NCI-H187 (cell line): ENCODE results near the gene KSR2.
"Not testable (repeated sequence)": the region's sequence is repeated elsewhere in the genome, so short reads cannot be mapped to it uniquely, and the experiment has no call there.

Source experiments
- DNase-seq, 2 experiments: peaks; one replicate each; lab custom pipeline; 2025; lab: John Stamatoyannopoulos, UW

The KSR2 gene

GRCh38 chr12:117890644-117891043 is 78.1 kb downstream of the KSR2 start:
- no peak for DNase-seq

- DNase-seq: no peak
These were observed 78.7 kb downstream of the KSR2 start for GRCh38 chr12:117890137-117890536.

- no peak for DNase-seq
These were observed 79.7 kb downstream of the KSR2 start for GRCh38 chr12:117889098-117889497.

GRCh38 chr12:117885211-117885610 is 83.6 kb downstream of the KSR2 start:
- no peak for DNase-seq

- no peak for DNase-seq
These were observed 84.6 kb downstream of the KSR2 start for GRCh38 chr12:117884161-117884560.

- no peak for DNase-seq
These were observed 86.1 kb downstream of the KSR2 start for GRCh38 chr12:117882603-117883184.

GRCh38 chr12:117882181-117882580 is 86.6 kb downstream of the KSR2 start:
- DNase-seq: no peak

- no peak for DNase-seq
These were observed 87.3 kb downstream of the KSR2 start for GRCh38 chr12:117881517-117881916.

GRCh38 chr12:117878605-117879004 is 90.2 kb downstream of the KSR2 start:
- no peak for DNase-seq

- no peak for DNase-seq
These were observed 92.4 kb downstream of the KSR2 start for GRCh38 chr12:117876436-117876816.

- peak; percentile 81 to 88 for DNase-seq
These were observed 92.9 kb downstream of the KSR2 start for GRCh38 chr12:117875744-117876435.

- DNase-seq: peak; percentile 49 to 78
These were observed 93.9 kb downstream of the KSR2 start for GRCh38 chr12:117874842-117875434.

- not testable (repeated sequence) for DNase-seq
These were observed 94.6 kb downstream of the KSR2 start for GRCh38 chr12:117874198-117874597.

GRCh38 chr12:117872546-117873169 is 96.1 kb downstream of the KSR2 start:
- no peak for DNase-seq

- no peak for DNase-seq
These were observed 99.2 kb downstream of the KSR2 start for GRCh38 chr12:117869551-117869950.

GRCh38 chr12:117867348-117867747 is 101.4 kb downstream of the KSR2 start:
- no peak for DNase-seq

GRCh38 chr12:117865505-117865904 is 103.3 kb downstream of the KSR2 start:
- DNase-seq: no peak

GRCh38 chr12:117863002-117863709 is 105.6 kb downstream of the KSR2 start:
- DNase-seq: no peak

GRCh38 chr12:117861691-117862090 is 107.1 kb downstream of the KSR2 start:
- DNase-seq: no peak

- DNase-seq: not testable (repeated sequence)
These were observed 108.0 kb downstream of the KSR2 start for GRCh38 chr12:117860787-117861290.

GRCh38 chr12:117860111-117860510 is 108.7 kb downstream of the KSR2 start:
- DNase-seq: no peak
